H1 (cell line): Measurements from ENCODE around the gene RASAL2. TPM values are rescaled to one million over a fixed set of nuclear protein-coding genes. Genes with fewer than 3 reads are reported as not detected.

Source experiments
- CTCF ChIA-PET: fragments of 300-600 bp; sonication (Branson Sonifier 250); formaldehyde crosslinking; loops from one replicate; lab custom pipeline; 2021; ENCODE audit not compliant: partially characterized antibody; lab: Charles Lee
- POLR2A ChIA-PET: fragments of 300-600 bp; sonication (Branson Sonifier 250); formaldehyde crosslinking; loops from one replicate; lab custom pipeline; 2021; ENCODE audit warnings: inconsistent platforms; ENCODE audit not compliant: partially characterized antibody; lab: Charles Lee
- DNase-seq, 2 experiments: peaks; one replicate each; pipeline versions ENCODE4 v3.0.0 to v3.0.0-alpha.2; 2010 to 2022; ENCODE audit warnings: low spot score in 2 of 2, low read depth in 1 of 2, mixed read lengths in 1 of 2
- FAIRE-seq: peaks from 2 replicates; lab custom pipeline; 2011; peaks lifted over from hg19 to GRCh38; lab: Jason Lieb, UNC
- H2AFZ ChIP-seq: 2 replicates; pipeline ENCODE4 v1.8.1; 2012; ENCODE audit warnings: low read length, inconsistent platforms
- H2AK5ac ChIP-seq: 2 replicates; pipeline ENCODE4 v1.6.1; 2013; ENCODE audit warnings: low read depth, low read length
- H2BK120ac ChIP-seq: replicated peaks from 2 replicates; pipeline ENCODE3; 2013; ENCODE audit warnings: low read depth, low read length, inconsistent platforms
- H2BK12ac ChIP-seq: 2 replicates; pipeline ENCODE4 v1.6.1; 2013; ENCODE audit warnings: low read depth, low read length
- H2BK15ac ChIP-seq: 2 replicates; pipeline ENCODE4 v1.6.1; 2013; ENCODE audit warnings: low read length
- H2BK20ac ChIP-seq: 2 replicates; pipeline ENCODE4 v1.6.1; 2013; ENCODE audit warnings: low read length
- H2BK5ac ChIP-seq: 2 replicates; pipeline ENCODE4 v1.6.1; 2013; ENCODE audit warnings: low read depth, low read length
- H3K14ac ChIP-seq: 2 replicates; pipeline ENCODE4 v1.6.1; 2013; ENCODE audit warnings: inconsistent platforms; ENCODE audit not compliant: insufficient read length
- H3K18ac ChIP-seq: 2 replicates; pipeline ENCODE4 v1.6.1; 2013; ENCODE audit warnings: low read length; ENCODE audit errors: extremely low read depth
- H3K23ac ChIP-seq: 2 replicates; pipeline ENCODE4 v1.6.1; 2013; ENCODE audit warnings: inconsistent platforms; ENCODE audit not compliant: insufficient read length
- H3K23me2 ChIP-seq: 2 replicates; pipeline ENCODE4 v1.6.1; 2013; ENCODE audit warnings: low read depth, low read length
- H3K27ac ChIP-seq: 2 replicates; pipeline ENCODE4 v1.6.1; 2011; ENCODE audit warnings: low read depth, low read length, inconsistent platforms
- H3K27me3 ChIP-seq, 4 experiments: replicated peaks in 1 of 4; 1 replicate in 1 of 4; 2 replicates in 3 of 4; pipeline versions ENCODE4 v1.6.1 to v1.8.1; 2011 to 2013; ENCODE audit warnings: low read length in 3 of 4, mild to moderate bottlenecking in 3 of 4, inconsistent platforms in 2 of 4, mixed read lengths in 2 of 4, moderate library complexity in 1 of 4; ENCODE audit not compliant: control insufficient read depth in 3 of 4, insufficient read depth in 3 of 4; ENCODE audit errors: extremely low read depth in 1 of 4
- H3K36me3 ChIP-seq, 4 experiments: 2 replicates each; pipeline versions ENCODE4 v1.6.1 to v1.8.1; 2011 to 2013; ENCODE audit warnings: mild to moderate bottlenecking in 4 of 4, low read length in 3 of 4, moderate library complexity in 2 of 4, control low read depth in 1 of 4, inconsistent platforms in 1 of 4; ENCODE audit not compliant: insufficient read depth in 4 of 4, control insufficient read depth in 2 of 4
- H3K4ac ChIP-seq: replicated peaks from 2 replicates; pipeline ENCODE3; 2013; ENCODE audit warnings: low read length, low read depth, mixed read lengths, inconsistent platforms; ENCODE audit not compliant: insufficient read length
- H3K4me1 ChIP-seq, 4 experiments: replicated peaks in 1 of 4; 1 replicate in 1 of 4; 2 replicates in 3 of 4; pipeline versions ENCODE4 v1.6.1 to v1.8.1; 2011 to 2013; ENCODE audit warnings: low read length in 3 of 4, inconsistent platforms in 2 of 4, mixed read lengths in 1 of 4; ENCODE audit not compliant: insufficient read depth in 4 of 4, control insufficient read depth in 3 of 4
- H3K4me2 ChIP-seq, 2 experiments: 2 replicates each; pipeline versions ENCODE4 v1.6.1 to v1.8.1; 2011 to 2013; ENCODE audit warnings: low read depth in 2 of 2, low read length in 2 of 2, control low read depth in 1 of 2, inconsistent platforms in 1 of 2, mild to moderate bottlenecking in 1 of 2; ENCODE audit not compliant: insufficient read depth in 1 of 2
- H3K4me3 ChIP-seq, 4 experiments: fragments of 200-600, 300-600 bp in 1 of 4; sonication (generic), shearing (Covaris generic), sonication (Bioruptor Twin) in 1 of 4; 2 replicates each; pipeline versions ENCODE4 v1.5.1 to v1.8.1; 2011 to 2016; ENCODE audit warnings: low read length in 4 of 4, low read depth in 3 of 4, control low read depth in 2 of 4, inconsistent platforms in 2 of 4, mild to moderate bottlenecking in 2 of 4, mixed read lengths in 1 of 4, moderate library complexity in 1 of 4; ENCODE audit not compliant: insufficient read depth in 2 of 4; ENCODE audit errors: extremely low read depth in 1 of 4
- H3K56ac ChIP-seq: replicated peaks from 2 replicates; pipeline ENCODE3; 2013; ENCODE audit warnings: low read depth, mild to moderate bottlenecking, mixed read lengths, low read length, inconsistent platforms; ENCODE audit not compliant: insufficient read length
- H3K79me1 ChIP-seq: 2 replicates; pipeline ENCODE4 v1.6.1; 2013; ENCODE audit warnings: low read depth, low read length, control low read depth
- H3K79me2 ChIP-seq, 2 experiments: 2 replicates each; pipeline versions ENCODE4 v1.6.1 to v1.8.1; 2012 to 2013; ENCODE audit warnings: low read length in 2 of 2, mild to moderate bottlenecking in 2 of 2, inconsistent platforms in 1 of 2; ENCODE audit not compliant: insufficient read depth in 2 of 2, control insufficient read depth in 1 of 2
- H3K9ac ChIP-seq, 4 experiments: replicated peaks in 1 of 4; 1 replicate in 1 of 4; 2 replicates in 3 of 4; pipeline versions ENCODE4 v1.6.1 to v1.8.1; 2011 to 2013; ENCODE audit warnings: low read depth in 3 of 4, low read length in 3 of 4, control low read depth in 2 of 4, mild to moderate bottlenecking in 2 of 4, moderate library complexity in 2 of 4, inconsistent platforms in 1 of 4; ENCODE audit errors: extremely low read depth in 1 of 4
- H3K9me3 ChIP-seq, 2 experiments: 2 replicates each; pipeline versions ENCODE4 v1.6.1 to v1.8.1; 2012 to 2013; ENCODE audit warnings: mild to moderate bottlenecking in 2 of 2, moderate library complexity in 2 of 2, control low read depth in 1 of 2, inconsistent platforms in 1 of 2, low read depth in 1 of 2, low read length in 1 of 2, mixed read lengths in 1 of 2; ENCODE audit not compliant: insufficient read depth in 2 of 2
- H4K20me1 ChIP-seq, 2 experiments: replicated peaks in 1 of 2; 2 replicates each; pipeline versions ENCODE3 to v1.8.1; 2011 to 2013; ENCODE audit warnings: inconsistent platforms in 2 of 2, low read length in 2 of 2, mild to moderate bottlenecking in 1 of 2; ENCODE audit not compliant: insufficient read depth in 2 of 2, control insufficient read depth in 1 of 2
- H4K5ac ChIP-seq: 2 replicates; pipeline ENCODE4 v1.6.1; 2013; ENCODE audit warnings: low read length, low read depth, mixed read lengths, inconsistent platforms; ENCODE audit not compliant: insufficient read length
- H4K8ac ChIP-seq: 2 replicates; pipeline ENCODE4 v1.8.0; 2013; ENCODE audit warnings: mild to moderate bottlenecking, moderate library complexity, low read length, inconsistent platforms; ENCODE audit not compliant: insufficient read depth; ENCODE audit errors: extremely low read depth
- H4K91ac ChIP-seq: replicated peaks from 2 replicates; pipeline ENCODE3; 2013; ENCODE audit warnings: low read length, mixed read lengths, inconsistent platforms; ENCODE audit not compliant: insufficient read length
- ATF3 ChIP-seq: IDR thresholded peaks from 2 replicates; pipeline ENCODE4 v1.6.1; 2011; ENCODE audit warnings: low read depth, mild to moderate bottlenecking, low read length; ENCODE audit not compliant: insufficient read depth
- BRCA1 ChIP-seq: IDR thresholded peaks from 2 replicates; pipeline ENCODE4 v1.6.1; 2012; ENCODE audit warnings: low read depth, low read length, improper control_type of control experiment
- CBX8 ChIP-seq: fragments of 300-800, 300-1000 bp; sonication (generic); IDR thresholded peaks from 2 replicates; pipeline ENCODE4 v1.7.1; 2016; ENCODE audit warnings: low read depth, low read length, borderline replicate concordance
- CEBPB ChIP-seq: IDR thresholded peaks from 2 replicates; pipeline ENCODE4 v1.6.1; 2012; ENCODE audit warnings: low read depth, low read length
- EGR1 ChIP-seq: IDR thresholded peaks from 2 replicates; pipeline ENCODE4 v1.6.1; 2011; ENCODE audit warnings: low read depth, low read length, borderline replicate concordance
- EP300 ChIP-seq, 2 experiments: IDR thresholded peaks; 1 replicate in 1 of 2; 2 replicates in 1 of 2; pipeline ENCODE4 v1.6.1; 2011 to 2012; ENCODE audit warnings: low read depth in 2 of 2, low read length in 2 of 2, mild to moderate bottlenecking in 2 of 2, borderline replicate concordance in 1 of 2, inconsistent platforms in 1 of 2, moderate library complexity in 1 of 2
- HDAC6 ChIP-seq: IDR thresholded peaks from one replicate; pipeline ENCODE4 v1.7.1; 2012; ENCODE audit warnings: low read depth, mild to moderate bottlenecking, inconsistent platforms, low read length, moderate library complexity
- KDM5A ChIP-seq: fragments of 200-600 bp; IDR thresholded peaks from 2 replicates; pipeline ENCODE4 v1.7.1; 2012; ENCODE audit warnings: mild to moderate bottlenecking, low read length, inconsistent platforms, mixed read lengths
- NANOG ChIP-seq: IDR thresholded peaks from 2 replicates; pipeline ENCODE4 v1.6.1; 2011; ENCODE audit warnings: low read length, low read depth, mild to moderate bottlenecking, inconsistent platforms; ENCODE audit not compliant: insufficient read depth, poor library complexity, severe bottlenecking
- POLR2AphosphoS5 ChIP-seq: IDR thresholded peaks from 2 replicates; pipeline ENCODE4 v1.6.1; 2011; ENCODE audit warnings: low read depth, low read length
- SIX5 ChIP-seq: IDR thresholded peaks from 2 replicates; pipeline ENCODE4 v1.6.1; 2011; ENCODE audit warnings: mild to moderate bottlenecking, low read depth, low read length
- SP2 ChIP-seq: IDR thresholded peaks from 2 replicates; pipeline ENCODE4 v1.6.1; 2012; ENCODE audit warnings: mild to moderate bottlenecking, low read length, inconsistent platforms
- TBP ChIP-seq: IDR thresholded peaks from 2 replicates; pipeline ENCODE4 v1.6.1; 2011; ENCODE audit warnings: low read depth, low read length, improper control_type of control experiment
- TEAD4 ChIP-seq: IDR thresholded peaks from 2 replicates; pipeline ENCODE4 v1.6.1; 2012; ENCODE audit warnings: low read depth, low read length, inconsistent platforms, mixed read lengths
- WGBS, 2 experiments: shearing (Covaris generic) in 1 of 2; methylation state at CpG; one replicate each; pipeline versions ENCODE4 v1.1.6 to v1.1.7; 2013 to 2015; ENCODE audit warnings: low lambda C conversion rate in 2 of 2, mixed read lengths in 2 of 2, inconsistent platforms in 1 of 2, low coverage in 1 of 2, missing lambda C conversion rate in 1 of 2; ENCODE audit not compliant: insufficient replicate concordance in 2 of 2, insufficient coverage in 1 of 2, insufficient read length in 1 of 2; ENCODE audit errors: extremely low coverage in 1 of 2, missing lambda C conversion rate in 1 of 2; 5-methylcytosine and 5-hydroxymethylcytosine counted together
- polyA plus RNA-seq, 7 experiments: library from polyadenylated mRNA; depleted of rRNA in 3 of 7; stranded (reverse) in 5 of 7; unstranded in 2 of 7; fragments of >200 nt in 5 of 7; fragments of 200-250 nt in 2 of 7; gene quantifications; 1 replicate in 5 of 7; 2 replicates in 1 of 7; 4 replicates in 1 of 7; pipeline versions ENCODE4 v1.2.1 to v1.2.3, GENCODE V29; 2011 to 2013; ENCODE audit warnings: missing spikeins in 2 of 7, mixed read lengths in 2 of 7
- total RNA-seq: library from RNA; stranded (reverse); fragmentation: NEBNext Ultra II Directional; extraction: Animal tissue kit (Norgen Biotek cat#: 25700); gene quantifications from 2 replicates; pipeline ENCODE4 v1.2.1, GENCODE V29; 2021

The RASAL2 gene
- total and polyA plus RNA-seq, 2 of the 8 experiments (the other 6 are each of a cell fraction or from before 2014, with no cell fraction given), result 15.9 to 32.5 TPM

GRCh38 chr1:178464141-178464540 is 370.2 kb downstream of the RASAL2 start:
- no peak overlapping the region for H2AFZ ChIP-seq
- H4K20me1 ChIP-seq, result no peaks in the 10 kb centered on the region
- peaks cover 2 to 24% (median 9%) of the 10 kb centered on the region in 4 experiments; a peak in 7 of 8 replicates for H3K36me3 ChIP-seq
- DNase-seq (no peak), FAIRE-seq (no peak)
- H3K79me1 ChIP-seq, result no peaks in the 10 kb centered on the region
- no peaks in the 10 kb centered on the region for H3K27me3 ChIP-seq
- H3K9ac ChIP-seq, result no peak overlapping the region
- H4K8ac ChIP-seq, result no peak overlapping the region
- 89% methylated on average over 1 of the region's 1 CpG; no CpG with 5 or more reads in 1 of the 2 experiments for whole genome bisulfite sequencing, 2 experiments
- no peak overlapping the region for H3K18ac ChIP-seq
- H3K9me3 ChIP-seq, result no peaks in the 10 kb centered on the region
- H2BK120ac ChIP-seq, result no peak overlapping the region
- no peak overlapping the region for H2BK15ac ChIP-seq
- no peak overlapping the region for H4K91ac ChIP-seq
- no peak overlapping the region for H2AK5ac ChIP-seq
- H3K79me2 ChIP-seq, result no peaks in the 10 kb centered on the region
- CTCF ChIA-PET, result interaction anchor here (0.8 to 4.4 kb wide), 7 partner anchors 10 to 88 kb away, joined by 3 to 22 read pairs (median 3); no protein-coding TSS in a partner anchor
- no peaks in the 10 kb centered on the region for H3K4me1 ChIP-seq
- H3K23me2 ChIP-seq, result no peaks in the 10 kb centered on the region
- H3K27ac ChIP-seq, result no peak overlapping the region
- H2BK5ac ChIP-seq, result no peak overlapping the region
- no peak overlapping the region for H3K56ac ChIP-seq
- H4K5ac ChIP-seq, result no peak overlapping the region
- no peak overlapping the region for H3K4ac ChIP-seq
- H3K23ac ChIP-seq, result no peak overlapping the region
- no peak overlapping the region for H2BK20ac ChIP-seq
- H3K14ac ChIP-seq, result no peak overlapping the region
- H3K4me2 ChIP-seq, result no peak overlapping the region
- no peak overlapping the region for H2BK12ac ChIP-seq
- POLR2A ChIA-PET, result no interaction called here
- no peak overlapping the region for H3K4me3 ChIP-seq
- TF ChIP-seq BRCA1, result no peak
- no peak for TF ChIP-seq HDAC6
- no peak for TF ChIP-seq POLR2AphosphoS5
- TF ChIP-seq TEAD4, result no peak
- TF ChIP-seq KDM5A, result no peak
- no peak for TF ChIP-seq SP2
- no peak for TF ChIP-seq SIX5
- TF ChIP-seq CEBPB, result no peak
- TF ChIP-seq EP300 (IDR thresholded peaks at IDR 0.05; ENCODE audit: borderline replicate concordance in 1 of 2, low read depth in 2 of 2, low read length in 2 of 2), result no peak
- no peak for TF ChIP-seq EGR1
- TF ChIP-seq TBP, result no peak
- no peak for TF ChIP-seq ATF3
- no peak for TF ChIP-seq NANOG
- no peak for TF ChIP-seq CBX8
